B cell (primary cell): ENCODE results near the gene PRKCG.

Experiments
- EZH2 ChIP-seq: IDR thresholded peaks from 2 replicates; pipeline ENCODE4 v1.6.1; 2012; ENCODE audit warnings: borderline replicate concordance, low read depth, mild to moderate bottlenecking, moderate library complexity, low read length; ENCODE audit not compliant: insufficient read depth, poor library complexity, severe bottlenecking
- TF ChIP-seq, protein P1 (sequence below): fragments of 200-600 bp; IDR thresholded peaks from one replicate; pipeline ENCODE4 v1.8.0; 2022; ENCODE audit warnings: antibody characterized with exemption, mild to moderate bottlenecking

DNA sequence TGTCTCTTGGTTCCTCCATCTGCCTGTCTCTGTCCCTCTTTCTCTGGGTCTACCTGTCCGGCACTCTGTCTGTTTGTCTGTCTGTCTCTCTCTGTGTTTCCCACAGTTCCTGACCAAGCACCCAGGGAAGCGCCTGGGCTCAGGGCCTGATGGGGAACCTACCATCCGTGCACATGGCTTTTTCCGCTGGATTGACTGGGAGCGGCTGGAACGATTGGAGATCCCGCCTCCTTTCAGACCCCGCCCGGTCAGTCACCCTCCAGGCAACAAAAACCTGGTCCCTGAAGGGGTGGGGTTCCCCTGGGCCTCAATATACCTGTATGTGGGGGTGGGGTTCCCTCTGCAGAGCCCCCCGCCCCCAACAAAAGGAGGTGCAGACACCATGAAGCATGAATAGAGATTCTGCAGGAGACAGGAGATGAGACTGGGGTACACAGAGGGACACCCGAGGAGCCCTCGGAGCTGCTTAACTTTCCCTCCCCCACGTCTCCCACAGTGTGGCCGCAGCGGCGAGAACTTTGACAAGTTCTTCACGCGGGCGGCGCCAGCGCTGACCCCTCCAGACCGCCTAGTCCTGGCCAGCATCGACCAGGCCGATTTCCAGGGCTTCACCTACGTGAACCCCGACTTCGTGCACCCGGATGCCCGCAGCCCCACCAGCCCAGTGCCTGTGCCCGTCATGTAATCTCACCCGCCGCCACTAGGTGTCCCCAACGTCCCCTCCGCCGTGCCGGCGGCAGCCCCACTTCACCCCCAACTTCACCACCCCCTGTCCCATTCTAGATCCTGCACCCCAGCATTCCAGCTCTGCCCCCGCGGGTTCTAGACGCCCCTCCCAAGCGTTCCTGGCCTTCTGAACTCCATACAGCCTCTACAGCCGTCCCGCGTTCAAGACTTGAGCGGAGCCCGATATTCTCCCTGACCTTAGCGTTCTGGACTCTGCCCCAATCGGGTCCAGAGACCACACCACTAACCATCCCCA is 24.5 kb downstream of the PRKCG start:
- TF ChIP-seq, protein P1, sequence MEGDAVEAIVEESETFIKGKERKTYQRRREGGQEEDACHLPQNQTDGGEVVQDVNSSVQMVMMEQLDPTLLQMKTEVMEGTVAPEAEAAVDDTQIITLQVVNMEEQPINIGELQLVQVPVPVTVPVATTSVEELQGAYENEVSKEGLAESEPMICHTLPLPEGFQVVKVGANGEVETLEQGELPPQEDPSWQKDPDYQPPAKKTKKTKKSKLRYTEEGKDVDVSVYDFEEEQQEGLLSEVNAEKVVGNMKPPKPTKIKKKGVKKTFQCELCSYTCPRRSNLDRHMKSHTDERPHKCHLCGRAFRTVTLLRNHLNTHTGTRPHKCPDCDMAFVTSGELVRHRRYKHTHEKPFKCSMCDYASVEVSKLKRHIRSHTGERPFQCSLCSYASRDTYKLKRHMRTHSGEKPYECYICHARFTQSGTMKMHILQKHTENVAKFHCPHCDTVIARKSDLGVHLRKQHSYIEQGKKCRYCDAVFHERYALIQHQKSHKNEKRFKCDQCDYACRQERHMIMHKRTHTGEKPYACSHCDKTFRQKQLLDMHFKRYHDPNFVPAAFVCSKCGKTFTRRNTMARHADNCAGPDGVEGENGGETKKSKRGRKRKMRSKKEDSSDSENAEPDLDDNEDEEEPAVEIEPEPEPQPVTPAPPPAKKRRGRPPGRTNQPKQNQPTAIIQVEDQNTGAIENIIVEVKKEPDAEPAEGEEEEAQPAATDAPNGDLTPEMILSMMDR: peak; percentile 81
- no peak for TF ChIP-seq EZH2
